ENCODE results near the gene IL1RAPL1. TPM values are rescaled to one million over a fixed set of nuclear protein-coding genes. Genes with fewer than 3 reads are reported as not detected.
A peak's percentile ranks its signal among the peaks of the same experiment; 100 is the strongest.

The IL1RAPL1 gene
- total RNA-seq, 2 donors from 2014 or later = 1.2 to 3.0 TPM

DNA sequence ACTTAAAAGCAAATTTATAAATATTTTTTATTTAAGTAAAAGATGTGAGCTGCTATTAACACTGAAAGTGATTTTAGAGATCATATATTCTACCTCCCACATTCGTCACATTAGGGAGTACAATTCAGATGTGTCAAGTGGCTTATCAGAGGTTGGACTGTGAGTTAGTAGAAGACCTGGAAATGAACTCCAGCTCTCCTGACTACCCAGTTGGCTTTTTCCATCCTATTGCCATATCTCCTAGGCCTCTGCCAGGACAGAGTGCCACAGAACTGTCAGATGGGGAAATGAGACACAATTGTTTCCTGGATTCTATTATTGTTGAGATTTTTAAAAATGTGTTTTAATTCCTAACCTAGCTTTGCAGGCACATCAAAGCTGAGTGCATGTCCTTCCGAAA is 994.0 kb downstream of the IL1RAPL1 start:
- no peaks in the 10 kb centered on the region for H3K4me1 ChIP-seq
- TF ChIP-seq, protein P1, sequence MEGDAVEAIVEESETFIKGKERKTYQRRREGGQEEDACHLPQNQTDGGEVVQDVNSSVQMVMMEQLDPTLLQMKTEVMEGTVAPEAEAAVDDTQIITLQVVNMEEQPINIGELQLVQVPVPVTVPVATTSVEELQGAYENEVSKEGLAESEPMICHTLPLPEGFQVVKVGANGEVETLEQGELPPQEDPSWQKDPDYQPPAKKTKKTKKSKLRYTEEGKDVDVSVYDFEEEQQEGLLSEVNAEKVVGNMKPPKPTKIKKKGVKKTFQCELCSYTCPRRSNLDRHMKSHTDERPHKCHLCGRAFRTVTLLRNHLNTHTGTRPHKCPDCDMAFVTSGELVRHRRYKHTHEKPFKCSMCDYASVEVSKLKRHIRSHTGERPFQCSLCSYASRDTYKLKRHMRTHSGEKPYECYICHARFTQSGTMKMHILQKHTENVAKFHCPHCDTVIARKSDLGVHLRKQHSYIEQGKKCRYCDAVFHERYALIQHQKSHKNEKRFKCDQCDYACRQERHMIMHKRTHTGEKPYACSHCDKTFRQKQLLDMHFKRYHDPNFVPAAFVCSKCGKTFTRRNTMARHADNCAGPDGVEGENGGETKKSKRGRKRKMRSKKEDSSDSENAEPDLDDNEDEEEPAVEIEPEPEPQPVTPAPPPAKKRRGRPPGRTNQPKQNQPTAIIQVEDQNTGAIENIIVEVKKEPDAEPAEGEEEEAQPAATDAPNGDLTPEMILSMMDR (IDR thresholded peaks at IDR 0.05) = no peak
- H3K4me3 ChIP-seq = no peak overlapping the region
- no peaks in the 10 kb centered on the region for H3K9me3 ChIP-seq
- DNase-seq (ENCODE audit: low spot score) = no peak
- no peaks in the 10 kb centered on the region for H3K27me3 ChIP-seq
- H3K36me3 ChIP-seq = no peaks in the 10 kb centered on the region
- H3K27ac ChIP-seq = no peak overlapping the region

DNA sequence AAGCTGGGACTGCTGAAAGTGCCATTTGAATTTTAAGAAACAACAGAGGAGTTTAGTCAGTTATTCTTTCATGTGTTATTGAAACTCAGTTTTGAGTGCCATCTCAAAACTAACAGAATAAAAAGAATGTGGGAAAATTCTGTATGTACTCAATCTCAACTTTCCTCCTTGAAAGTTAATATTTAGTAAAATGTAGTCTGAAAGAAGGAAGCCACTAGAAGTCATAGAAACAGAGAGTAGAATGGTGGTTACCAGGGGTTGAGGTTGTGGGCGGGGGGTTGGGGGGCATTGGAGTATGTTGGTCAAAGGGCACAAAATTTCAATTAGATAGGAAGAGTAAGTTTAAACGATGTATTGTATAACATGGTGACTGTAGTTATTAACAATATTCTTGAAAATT is 999.9 kb downstream of the IL1RAPL1 start:
- H3K27me3 ChIP-seq = no peaks in the 10 kb centered on the region
- DNase-seq (ENCODE audit: low spot score) = no peak
- H3K36me3 ChIP-seq = no peaks in the 10 kb centered on the region
- no peak overlapping the region for H3K27ac ChIP-seq
- H3K4me3 ChIP-seq = no peak overlapping the region
- TF ChIP-seq, protein P1 (IDR thresholded peaks at IDR 0.05) = no peak
- H3K9me3 ChIP-seq = no peaks in the 10 kb centered on the region
- H3K4me1 ChIP-seq = no peaks in the 10 kb centered on the region

DNA sequence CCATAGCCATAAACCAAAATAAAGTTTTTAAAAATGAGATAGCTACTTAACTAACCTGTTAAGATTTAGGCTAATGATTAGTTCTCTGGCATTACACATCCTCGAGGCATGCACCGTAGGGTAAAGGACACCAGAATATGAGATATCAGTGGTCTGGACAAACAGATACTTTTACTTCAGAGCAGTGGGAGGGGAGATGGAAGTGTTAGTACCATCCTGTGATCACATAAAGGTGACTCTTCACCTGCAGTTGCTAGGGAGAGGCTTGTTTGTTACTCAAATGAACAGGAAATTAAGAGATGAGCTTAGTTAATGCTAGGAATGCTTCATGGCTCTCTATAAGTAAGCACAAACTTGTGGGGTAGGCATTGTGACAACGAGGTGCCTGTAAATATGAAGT is 1003.7 kb downstream of the IL1RAPL1 start:
- no peak overlapping the region for H3K27ac ChIP-seq
- DNase-seq (ENCODE audit: low spot score) = no peak
- H3K4me3 ChIP-seq = no peak overlapping the region
- peaks cover 0 to 3% of the 10 kb centered on the region in 2 donors for H3K9me3 ChIP-seq
- no peaks in the 10 kb centered on the region for H3K27me3 ChIP-seq
- TF ChIP-seq, protein P1 (IDR thresholded peaks at IDR 0.05) = no peak
- H3K36me3 ChIP-seq = no peaks in the 10 kb centered on the region
- H3K4me1 ChIP-seq = no peaks in the 10 kb centered on the region

DNA sequence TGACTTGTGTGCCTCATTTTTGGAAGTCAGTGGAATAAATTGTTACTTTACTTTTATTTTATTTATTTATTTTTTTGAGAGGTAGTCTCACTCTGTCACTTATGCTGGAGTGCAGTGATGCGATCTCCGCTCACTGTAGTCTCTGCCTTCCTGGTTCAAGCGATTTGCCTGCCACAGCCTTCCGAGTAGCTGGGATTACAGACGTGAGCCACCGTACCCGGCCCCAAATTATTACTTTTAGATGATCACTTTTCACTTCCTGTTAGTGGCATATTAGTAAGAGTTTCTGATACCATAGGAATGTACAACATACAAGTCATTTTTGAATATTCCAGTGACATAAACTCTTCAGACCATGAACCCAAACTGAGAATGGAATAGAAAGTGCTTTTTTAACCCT is 1017.1 kb downstream of the IL1RAPL1 start:
- TF ChIP-seq, protein P1 (IDR thresholded peaks at IDR 0.05) = no peak
- no peak for DNase-seq (ENCODE audit: low spot score)
- no peaks in the 10 kb centered on the region for H3K36me3 ChIP-seq
- H3K9me3 ChIP-seq = no peaks in the 10 kb centered on the region
- no peaks in the 10 kb centered on the region for H3K27me3 ChIP-seq
- no peaks in the 10 kb centered on the region for H3K4me1 ChIP-seq
- no peak overlapping the region for H3K27ac ChIP-seq
- H3K4me3 ChIP-seq = no peak overlapping the region

DNA sequence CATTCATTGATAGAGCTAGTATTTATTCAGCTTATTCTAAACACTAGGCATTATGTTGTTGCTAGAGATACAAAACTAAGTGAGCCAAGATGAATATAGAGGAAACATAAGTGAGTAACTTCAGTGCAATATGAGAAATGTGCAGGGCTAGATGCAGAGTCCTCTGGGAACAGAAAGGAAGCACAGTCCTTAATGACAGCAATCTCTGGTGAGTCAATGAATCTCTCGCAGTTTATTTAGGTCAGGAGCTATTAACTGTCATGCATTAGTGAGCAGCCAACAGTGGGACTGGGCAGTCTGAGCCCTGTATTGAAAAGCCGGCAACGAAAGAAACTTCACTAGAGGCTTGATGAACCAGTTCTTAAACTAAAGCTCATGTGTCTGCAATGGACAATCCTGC is 1030.0 kb downstream of the IL1RAPL1 start:
- TF ChIP-seq, protein P1 (IDR thresholded peaks at IDR 0.05) = no peak
- H3K36me3 ChIP-seq = no peaks in the 10 kb centered on the region
- H3K27me3 ChIP-seq = no peaks in the 10 kb centered on the region
- H3K9me3 ChIP-seq = no peaks in the 10 kb centered on the region
- no peaks in the 10 kb centered on the region for H3K4me1 ChIP-seq
- no peak overlapping the region for H3K27ac ChIP-seq
- no peak overlapping the region for H3K4me3 ChIP-seq
- DNase-seq (ENCODE audit: low spot score) = no peak

DNA sequence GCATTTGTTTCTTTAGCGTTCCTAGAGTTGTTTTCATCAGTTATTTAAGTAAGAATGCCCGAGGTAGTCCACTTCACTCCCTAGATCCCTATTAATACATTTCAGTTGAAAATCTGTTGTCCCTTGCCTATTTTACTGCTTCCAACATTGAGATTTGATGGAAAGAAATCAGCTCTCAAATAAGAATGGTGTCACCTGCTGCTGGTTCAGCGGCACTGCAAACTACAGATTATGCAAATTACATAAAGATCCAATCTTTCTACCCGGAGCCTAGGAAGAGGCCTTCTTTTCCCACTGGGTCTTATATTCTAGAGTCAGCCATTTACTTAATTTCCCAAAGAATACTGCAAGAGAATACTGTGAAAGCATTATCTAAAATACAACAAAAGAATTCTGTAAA is 1030.5 kb downstream of the IL1RAPL1 start:
- no peaks in the 10 kb centered on the region for H3K36me3 ChIP-seq
- TF ChIP-seq, protein P1 (IDR thresholded peaks at IDR 0.05) = peak in 1 of 2 donors; percentile 26
- DNase-seq (ENCODE audit: low spot score) = no peak

More for the DNA sequence above, 1030.5 kb downstream of the IL1RAPL1 start:
- no peak overlapping the region for H3K27ac ChIP-seq
- no peak overlapping the region for H3K4me3 ChIP-seq
- no peaks in the 10 kb centered on the region for H3K27me3 ChIP-seq
- H3K4me1 ChIP-seq = no peaks in the 10 kb centered on the region
- no peaks in the 10 kb centered on the region for H3K9me3 ChIP-seq
